A673 (cell line): ENCODE data around the gene CAPZB.

Experiments
- EZH2 ChIP-seq: fragments of 200-600 bp; sonication (generic); IDR thresholded peaks from 2 replicates; pipeline ENCODE4 v1.6.1; 2017; ENCODE audit warnings: borderline replicate concordance, low read depth, mild to moderate bottlenecking, mixed read lengths, antibody characterized with exemption, low read length; ENCODE audit not compliant: poor library complexity, severe bottlenecking
- TF ChIP-seq, protein P1 (sequence below): fragments of 300-800, 200-600 bp; sonication (generic); conservative IDR thresholded peaks from 2 replicates; pipeline ENCODE4 v1.5.1; 2017; ENCODE audit warnings: low read depth, mild to moderate bottlenecking, antibody characterized with exemption, low read length, moderate library complexity, mixed read lengths

DNA sequence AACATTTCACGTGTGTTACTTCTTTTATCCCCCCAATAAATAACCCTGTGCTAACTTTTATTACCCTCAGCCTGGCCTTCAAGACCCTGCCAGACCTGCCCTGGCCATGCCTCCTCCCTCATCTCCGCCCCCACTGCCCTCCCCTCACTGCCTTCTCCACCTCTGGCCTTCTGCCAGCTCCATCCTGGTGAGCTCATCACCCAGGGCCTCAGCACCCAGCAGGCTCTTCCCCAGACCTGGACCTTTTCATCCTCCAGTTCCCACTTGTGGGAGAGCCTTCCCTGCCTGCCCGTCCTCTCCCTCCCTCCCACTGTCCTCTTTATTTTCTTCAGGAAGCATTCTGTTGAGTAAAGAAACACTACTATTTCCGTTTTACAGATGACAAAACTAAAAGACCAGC lies 101.2 kb downstream of the CAPZB start:
- TF ChIP-seq, protein P1, sequence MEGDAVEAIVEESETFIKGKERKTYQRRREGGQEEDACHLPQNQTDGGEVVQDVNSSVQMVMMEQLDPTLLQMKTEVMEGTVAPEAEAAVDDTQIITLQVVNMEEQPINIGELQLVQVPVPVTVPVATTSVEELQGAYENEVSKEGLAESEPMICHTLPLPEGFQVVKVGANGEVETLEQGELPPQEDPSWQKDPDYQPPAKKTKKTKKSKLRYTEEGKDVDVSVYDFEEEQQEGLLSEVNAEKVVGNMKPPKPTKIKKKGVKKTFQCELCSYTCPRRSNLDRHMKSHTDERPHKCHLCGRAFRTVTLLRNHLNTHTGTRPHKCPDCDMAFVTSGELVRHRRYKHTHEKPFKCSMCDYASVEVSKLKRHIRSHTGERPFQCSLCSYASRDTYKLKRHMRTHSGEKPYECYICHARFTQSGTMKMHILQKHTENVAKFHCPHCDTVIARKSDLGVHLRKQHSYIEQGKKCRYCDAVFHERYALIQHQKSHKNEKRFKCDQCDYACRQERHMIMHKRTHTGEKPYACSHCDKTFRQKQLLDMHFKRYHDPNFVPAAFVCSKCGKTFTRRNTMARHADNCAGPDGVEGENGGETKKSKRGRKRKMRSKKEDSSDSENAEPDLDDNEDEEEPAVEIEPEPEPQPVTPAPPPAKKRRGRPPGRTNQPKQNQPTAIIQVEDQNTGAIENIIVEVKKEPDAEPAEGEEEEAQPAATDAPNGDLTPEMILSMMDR: no peak
- TF ChIP-seq EZH2: no peak
